Liver (tissue), 9 donors: Measurements from ENCODE around the gene FTO. TPM values are rescaled to one million over a fixed set of nuclear protein-coding genes. Genes with fewer than 3 reads are reported as not detected.

Experiments used
- DNase-seq: peaks from one replicate; pipeline ENCODE4 v3.0.0-alpha.2; 2017; ENCODE audit warnings: low spot score
- H3K27ac ChIP-seq, 2 donors: one replicate each; pipeline ENCODE4 v1.7.0; 2013; ENCODE audit warnings: inconsistent platforms in 2 of 2, low read length in 2 of 2, control low read depth in 1 of 2, low read depth in 1 of 2, mild to moderate bottlenecking in 1 of 2
- H3K27me3 ChIP-seq, 4 donors: one replicate each; pipeline versions ENCODE4 v1.6.1 to v1.7.0; 2013; ENCODE audit warnings: low read length in 3 of 4, inconsistent platforms in 1 of 4, mild to moderate bottlenecking in 1 of 4, moderate library complexity in 1 of 4; ENCODE audit not compliant: control insufficient read depth in 4 of 4, insufficient read depth in 4 of 4
- H3K36me3 ChIP-seq, 4 donors: one replicate each; pipeline versions ENCODE4 v1.6.1 to v1.7.0; 2013; ENCODE audit warnings: low read length in 3 of 4, mild to moderate bottlenecking in 3 of 4, low read depth in 1 of 4, moderate library complexity in 1 of 4; ENCODE audit not compliant: control insufficient read depth in 4 of 4, insufficient read depth in 3 of 4
- H3K4me1 ChIP-seq, 4 donors: one replicate each; pipeline versions ENCODE4 v1.6.1 to v1.7.0; 2013; ENCODE audit warnings: low read length in 3 of 4, mild to moderate bottlenecking in 3 of 4, moderate library complexity in 1 of 4; ENCODE audit not compliant: control insufficient read depth in 4 of 4, insufficient read depth in 4 of 4
- H3K4me3 ChIP-seq, 3 donors: one replicate each; pipeline versions ENCODE4 v1.6.1 to v1.7.0; 2013; ENCODE audit warnings: low read length in 3 of 3, control low read depth in 1 of 3, low read depth in 1 of 3, mild to moderate bottlenecking in 1 of 3
- H3K9ac ChIP-seq, 2 donors: one replicate each; pipeline ENCODE4 v1.7.0; 2013; ENCODE audit warnings: low read length in 2 of 2, mild to moderate bottlenecking in 2 of 2, moderate library complexity in 2 of 2, control low read depth in 1 of 2, low read depth in 1 of 2
- H3K9me3 ChIP-seq, 4 donors: one replicate each; pipeline versions ENCODE4 v1.6.1 to v1.7.0; 2013; ENCODE audit warnings: low read length in 3 of 4; ENCODE audit not compliant: control insufficient read depth in 4 of 4
- EGR1 ChIP-seq, 2 donors: IDR thresholded peaks; 2 replicates each; pipeline ENCODE4 v1.6.1; 2016 to 2018; ENCODE audit warnings: antibody characterized with exemption in 2 of 2, low read depth in 2 of 2
- FOXA1 ChIP-seq: IDR thresholded peaks from 2 replicates; pipeline ENCODE4 v1.6.1; 2016; ENCODE audit warnings: antibody characterized with exemption
- FOXA2 ChIP-seq: IDR thresholded peaks from 2 replicates; pipeline ENCODE4 v1.6.1; 2016; ENCODE audit warnings: antibody characterized with exemption
- GABPA ChIP-seq, 2 donors: IDR thresholded peaks in 1 of 2; conservative IDR thresholded peaks in 1 of 2; 2 replicates each; pipeline ENCODE4 v1.6.1; 2016; ENCODE audit warnings: antibody characterized with exemption in 2 of 2, mild to moderate bottlenecking in 1 of 2, moderate library complexity in 1 of 2
- HNF4A ChIP-seq, 2 donors: conservative IDR thresholded peaks; 2 replicates each; pipeline ENCODE4 v1.6.1; 2016; ENCODE audit warnings: antibody characterized with exemption in 2 of 2, mild to moderate bottlenecking in 2 of 2
- HNF4G ChIP-seq: IDR thresholded peaks from 2 replicates; pipeline ENCODE4 v1.6.1; 2016; ENCODE audit warnings: antibody characterized with exemption
- NR2F2 ChIP-seq: IDR thresholded peaks from 2 replicates; pipeline ENCODE4 v1.6.1; 2016; ENCODE audit warnings: antibody characterized with exemption
- RAD21 ChIP-seq, 2 donors: IDR thresholded peaks; 2 replicates each; pipeline ENCODE4 v1.6.1; 2016; ENCODE audit warnings: antibody characterized with exemption in 2 of 2, mild to moderate bottlenecking in 2 of 2
- RXRA ChIP-seq, 2 donors: IDR thresholded peaks; 2 replicates each; pipeline ENCODE4 v1.6.1; 2017 to 2018; ENCODE audit warnings: antibody characterized with exemption in 2 of 2, mild to moderate bottlenecking in 1 of 2
- SP1 ChIP-seq: IDR thresholded peaks from 2 replicates; pipeline ENCODE4 v1.6.1; 2018; ENCODE audit warnings: antibody characterized with exemption, mild to moderate bottlenecking
- TAF1 ChIP-seq: conservative IDR thresholded peaks from 2 replicates; pipeline ENCODE4 v1.6.1; 2016; ENCODE audit warnings: antibody characterized with exemption, mild to moderate bottlenecking
- YY1 ChIP-seq: IDR thresholded peaks from 2 replicates; pipeline ENCODE4 v1.6.1; 2016; ENCODE audit warnings: antibody characterized with exemption, mild to moderate bottlenecking
- WGBS: extraction: QIAGEN DNeasy Blood & Tissue Kit; methylation state at CpG from one replicate; pipeline ENCODE4 v1.1.7; 2013; 5-methylcytosine and 5-hydroxymethylcytosine counted together
- polyA plus RNA-seq, 2 donors: library from polyadenylated mRNA; stranded (reverse) in 1 of 2; unstranded in 1 of 2; fragments of 200-250 nt in 1 of 2; fragments of >200 nt in 1 of 2; fragmentation: Nextera tagmentation in 1 of 2; extraction: Ambion mirVana in 1 of 2; gene quantifications; one replicate each; pipeline versions ENCODE4 v1.2.1 to v1.2.3, GENCODE V29; 2013 to 2015
- total RNA-seq, 2 donors: library from RNA; depleted of rRNA; stranded (reverse); fragments of >200 nt; gene quantifications; one replicate each; pipeline ENCODE4 v1.2.3, GENCODE V29; 2014
- TF ChIP-seq, protein P1 (sequence below): IDR thresholded peaks from 2 replicates; pipeline ENCODE4 v1.6.1; 2016; ENCODE audit warnings: antibody characterized with exemption
- TF ChIP-seq, protein P2 (sequence below): IDR thresholded peaks from 2 replicates; pipeline ENCODE4 v1.6.1; 2016; ENCODE audit warnings: antibody characterized with exemption
- TF ChIP-seq, protein P3 (sequence below): IDR thresholded peaks from 2 replicates; pipeline ENCODE4 v1.6.1; 2016; ENCODE audit warnings: antibody characterized with exemption
- TF ChIP-seq, protein P4 (sequence below): IDR thresholded peaks from 2 replicates; pipeline ENCODE4 v1.6.1; 2016; ENCODE audit warnings: antibody characterized with exemption, mild to moderate bottlenecking
- TF ChIP-seq, protein P5 (sequence below): fragments of 150-350 bp; IDR thresholded peaks from 2 replicates; pipeline ENCODE4 v1.5.1; 2017; ENCODE audit warnings: improper control_type of control experiment, low read depth, low read length; ENCODE audit not compliant: missing input control
- donor health status: healthy.
- donor health status: healthy.
- donor health status: healthy.
- donor health status: healthy.
- donor health status: healthy.

Gene FTO
- total and polyA plus RNA-seq, 4 donors = 12.0 to 54.2 (median 24.6) TPM

DNA sequence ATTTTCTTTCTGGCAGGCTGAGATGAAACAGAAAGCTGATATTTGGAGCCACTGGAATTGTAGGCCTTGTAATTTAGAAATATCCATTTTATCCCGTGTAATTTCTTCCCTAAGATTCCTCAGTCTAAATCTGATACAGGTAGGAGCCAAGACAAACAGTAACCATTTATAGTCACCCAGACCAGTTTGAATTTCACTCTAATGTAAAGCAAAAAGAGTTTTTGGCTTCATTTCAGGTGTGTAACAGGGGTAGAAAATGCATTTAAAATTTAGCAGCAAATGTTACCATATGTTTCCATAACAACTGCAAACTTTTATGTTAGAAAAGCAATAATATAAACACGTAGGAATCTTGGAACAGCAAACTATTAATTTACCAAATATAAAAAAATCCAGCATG is 249.4 kb downstream of the FTO start:
- TF ChIP-seq, protein P1, sequence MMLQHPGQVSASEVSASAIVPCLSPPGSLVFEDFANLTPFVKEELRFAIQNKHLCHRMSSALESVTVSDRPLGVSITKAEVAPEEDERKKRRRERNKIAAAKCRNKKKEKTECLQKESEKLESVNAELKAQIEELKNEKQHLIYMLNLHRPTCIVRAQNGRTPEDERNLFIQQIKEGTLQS = no peak
- TF ChIP-seq YY1 (no peak), FOXA2 (no peak), FOXA1 (no peak), HNF4G (no peak), EGR1 (IDR thresholded peaks at IDR 0.05; ENCODE audit: low read depth in 2 of 2) (no peak), TAF1 (no peak), NR2F2 (no peak), RAD21 (IDR thresholded peaks at IDR 0.05) (no peak), HNF4A (conservative IDR thresholded peaks at IDR 0.05) (no peak), RXRA (IDR thresholded peaks at IDR 0.05) (no peak), SP1 (no peak), GABPA (IDR thresholded peaks at IDR 0.05 in 1 of 2, conservative IDR thresholded peaks at IDR 0.05 in 1 of 2) (no peak)
- TF ChIP-seq, protein P2, sequence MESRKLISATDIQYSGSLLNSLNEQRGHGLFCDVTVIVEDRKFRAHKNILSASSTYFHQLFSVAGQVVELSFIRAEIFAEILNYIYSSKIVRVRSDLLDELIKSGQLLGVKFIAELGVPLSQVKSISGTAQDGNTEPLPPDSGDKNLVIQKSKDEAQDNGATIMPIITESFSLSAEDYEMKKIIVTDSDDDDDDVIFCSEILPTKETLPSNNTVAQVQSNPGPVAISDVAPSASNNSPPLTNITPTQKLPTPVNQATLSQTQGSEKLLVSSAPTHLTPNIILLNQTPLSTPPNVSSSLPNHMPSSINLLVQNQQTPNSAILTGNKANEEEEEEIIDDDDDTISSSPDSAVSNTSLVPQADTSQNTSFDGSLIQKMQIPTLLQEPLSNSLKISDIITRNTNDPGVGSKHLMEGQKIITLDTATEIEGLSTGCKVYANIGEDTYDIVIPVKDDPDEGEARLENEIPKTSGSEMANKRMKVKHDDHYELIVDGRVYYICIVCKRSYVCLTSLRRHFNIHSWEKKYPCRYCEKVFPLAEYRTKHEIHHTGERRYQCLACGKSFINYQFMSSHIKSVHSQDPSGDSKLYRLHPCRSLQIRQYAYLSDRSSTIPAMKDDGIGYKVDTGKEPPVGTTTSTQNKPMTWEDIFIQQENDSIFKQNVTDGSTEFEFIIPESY = no peak
- TF ChIP-seq, protein P3, sequence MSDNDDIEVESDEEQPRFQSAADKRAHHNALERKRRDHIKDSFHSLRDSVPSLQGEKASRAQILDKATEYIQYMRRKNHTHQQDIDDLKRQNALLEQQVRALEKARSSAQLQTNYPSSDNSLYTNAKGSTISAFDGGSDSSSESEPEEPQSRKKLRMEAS = no peak
- TF ChIP-seq, protein P4, sequence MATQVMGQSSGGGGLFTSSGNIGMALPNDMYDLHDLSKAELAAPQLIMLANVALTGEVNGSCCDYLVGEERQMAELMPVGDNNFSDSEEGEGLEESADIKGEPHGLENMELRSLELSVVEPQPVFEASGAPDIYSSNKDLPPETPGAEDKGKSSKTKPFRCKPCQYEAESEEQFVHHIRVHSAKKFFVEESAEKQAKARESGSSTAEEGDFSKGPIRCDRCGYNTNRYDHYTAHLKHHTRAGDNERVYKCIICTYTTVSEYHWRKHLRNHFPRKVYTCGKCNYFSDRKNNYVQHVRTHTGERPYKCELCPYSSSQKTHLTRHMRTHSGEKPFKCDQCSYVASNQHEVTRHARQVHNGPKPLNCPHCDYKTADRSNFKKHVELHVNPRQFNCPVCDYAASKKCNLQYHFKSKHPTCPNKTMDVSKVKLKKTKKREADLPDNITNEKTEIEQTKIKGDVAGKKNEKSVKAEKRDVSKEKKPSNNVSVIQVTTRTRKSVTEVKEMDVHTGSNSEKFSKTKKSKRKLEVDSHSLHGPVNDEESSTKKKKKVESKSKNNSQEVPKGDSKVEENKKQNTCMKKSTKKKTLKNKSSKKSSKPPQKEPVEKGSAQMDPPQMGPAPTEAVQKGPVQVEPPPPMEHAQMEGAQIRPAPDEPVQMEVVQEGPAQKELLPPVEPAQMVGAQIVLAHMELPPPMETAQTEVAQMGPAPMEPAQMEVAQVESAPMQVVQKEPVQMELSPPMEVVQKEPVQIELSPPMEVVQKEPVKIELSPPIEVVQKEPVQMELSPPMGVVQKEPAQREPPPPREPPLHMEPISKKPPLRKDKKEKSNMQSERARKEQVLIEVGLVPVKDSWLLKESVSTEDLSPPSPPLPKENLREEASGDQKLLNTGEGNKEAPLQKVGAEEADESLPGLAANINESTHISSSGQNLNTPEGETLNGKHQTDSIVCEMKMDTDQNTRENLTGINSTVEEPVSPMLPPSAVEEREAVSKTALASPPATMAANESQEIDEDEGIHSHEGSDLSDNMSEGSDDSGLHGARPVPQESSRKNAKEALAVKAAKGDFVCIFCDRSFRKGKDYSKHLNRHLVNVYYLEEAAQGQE = no peak
- TF ChIP-seq, protein P5, sequence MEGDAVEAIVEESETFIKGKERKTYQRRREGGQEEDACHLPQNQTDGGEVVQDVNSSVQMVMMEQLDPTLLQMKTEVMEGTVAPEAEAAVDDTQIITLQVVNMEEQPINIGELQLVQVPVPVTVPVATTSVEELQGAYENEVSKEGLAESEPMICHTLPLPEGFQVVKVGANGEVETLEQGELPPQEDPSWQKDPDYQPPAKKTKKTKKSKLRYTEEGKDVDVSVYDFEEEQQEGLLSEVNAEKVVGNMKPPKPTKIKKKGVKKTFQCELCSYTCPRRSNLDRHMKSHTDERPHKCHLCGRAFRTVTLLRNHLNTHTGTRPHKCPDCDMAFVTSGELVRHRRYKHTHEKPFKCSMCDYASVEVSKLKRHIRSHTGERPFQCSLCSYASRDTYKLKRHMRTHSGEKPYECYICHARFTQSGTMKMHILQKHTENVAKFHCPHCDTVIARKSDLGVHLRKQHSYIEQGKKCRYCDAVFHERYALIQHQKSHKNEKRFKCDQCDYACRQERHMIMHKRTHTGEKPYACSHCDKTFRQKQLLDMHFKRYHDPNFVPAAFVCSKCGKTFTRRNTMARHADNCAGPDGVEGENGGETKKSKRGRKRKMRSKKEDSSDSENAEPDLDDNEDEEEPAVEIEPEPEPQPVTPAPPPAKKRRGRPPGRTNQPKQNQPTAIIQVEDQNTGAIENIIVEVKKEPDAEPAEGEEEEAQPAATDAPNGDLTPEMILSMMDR = no peak

More for the DNA sequence above, 249.4 kb downstream of the FTO start:
- Histone ChIP-seq H3K4me1 (peaks cover 2 to 24% (median 10%) of the 10 kb centered on the region in 4 donors), H3K36me3 (no peaks in the 10 kb centered on the region), H3K4me3 (no peak overlapping the region), H3K27me3 (no peaks in the 10 kb centered on the region), H3K27ac (no peak overlapping the region), H3K9me3 (no peaks in the 10 kb centered on the region), H3K9ac (no peak overlapping the region)
- 70% methylated on average over 2 of the region's 2 CpGs for WGBS
- DNase-seq = no peak
